Heart left ventricle (tissue), 16 donors: ENCODE data around the gene BCKDHB. TPM values are rescaled to one million over a fixed set of nuclear protein-coding genes. Genes with fewer than 3 reads are reported as not detected.

Source experiments
- ATAC-seq, 4 donors: fragments of 200-7000 bp; cut with Tn5 transposase; one replicate each; pipeline ENCODE4 v1.9.1; 2020 to 2022; ENCODE audit warnings: moderate library complexity in 4 of 4, mild to moderate bottlenecking in 3 of 4, moderate number of reproducible peaks in 1 of 4
- DNase-seq, 5 donors: peaks; one replicate each; pipeline ENCODE4 v3.0.0-alpha.2; 2020
- H3K27ac ChIP-seq, 12 donors: fragments of 200-600 bp; sonication (generic) in 4 of 12; one replicate each; pipeline versions ENCODE4 v1.5.0 to v1.8.0; 2016 to 2022; ENCODE audit warnings: mild to moderate bottlenecking in 2 of 12
- H3K27me3 ChIP-seq, 9 donors: fragments of 200-600 bp; sonication (generic) in 2 of 9; one replicate each; pipeline versions ENCODE4 v1.5.1 to v1.8.0; 2016 to 2022; ENCODE audit warnings: mild to moderate bottlenecking in 3 of 9
- H3K36me3 ChIP-seq, 9 donors: fragments of 200-600 bp; sonication (generic) in 2 of 9; one replicate each; pipeline versions ENCODE4 v1.5.0 to v1.8.0; 2018 to 2022; ENCODE audit warnings: mild to moderate bottlenecking in 2 of 9
- H3K4me1 ChIP-seq, 12 donors: fragments of 200-600 bp; sonication (generic) in 4 of 12; one replicate each; pipeline versions ENCODE4 v1.5.0 to v1.8.0; 2016 to 2022; ENCODE audit warnings: mild to moderate bottlenecking in 3 of 12
- H3K4me3 ChIP-seq, 12 donors: fragments of 200-600 bp; sonication (generic) in 4 of 12; one replicate each; pipeline versions ENCODE4 v1.5.0 to v1.8.0; 2017 to 2022; ENCODE audit warnings: mild to moderate bottlenecking in 9 of 12, moderate library complexity in 4 of 12
- H3K9me3 ChIP-seq, 12 donors: fragments of 200-600 bp; sonication (generic) in 4 of 12; one replicate each; pipeline versions ENCODE4 v1.5.0 to v1.8.0; 2016 to 2022; ENCODE audit warnings: mild to moderate bottlenecking in 1 of 12
- CTCF ChIP-seq, 12 donors: fragments of 200-600 bp; sonication (generic) in 4 of 12; IDR thresholded peaks; one replicate each; pipeline versions ENCODE4 v1.5.0 to v1.8.0; 2018 to 2022; ENCODE audit warnings: antibody characterized with exemption in 12 of 12, mild to moderate bottlenecking in 5 of 12
- POLR2A ChIP-seq, 2 donors: fragments of 450-650 bp; IDR thresholded peaks; one replicate each; pipeline ENCODE4 v1.6.1; 2017; ENCODE audit warnings: antibody characterized with exemption in 2 of 2, mild to moderate bottlenecking in 2 of 2, moderate library complexity in 2 of 2
- WGBS, 4 donors: extraction: QIAGEN DNeasy Blood & Tissue Kit in 2 of 4; methylation state at CpG; one replicate each; pipeline versions ENCODE4 v1.1.5 to v1.1.7; 2013 to 2018; 5-methylcytosine and 5-hydroxymethylcytosine counted together
- intact Hi-C, 10 donors: fragments of 100-400 bp; cut with DNase I; formaldehyde crosslinking; loops; one replicate each; pipeline versions ENCODE4 v1.11.1 to v1.14.2; 2022
- polyA plus RNA-seq, 2 donors: library from polyadenylated mRNA; stranded (reverse); fragments of 200-250 nt; gene quantifications; one replicate each; pipeline ENCODE4 v1.2.3, GENCODE V29; 2013
- total RNA-seq, 9 donors: library from RNA; depleted of rRNA in 2 of 9; stranded (reverse); fragments of >200 nt in 2 of 9; fragmentation: NEBNext Ultra II Directional in 3 of 9; extraction: Animal tissue kit (Norgen Biotek cat#: 25700) in 3 of 9; gene quantifications; one replicate each; pipeline versions ENCODE4 v1.1.0 to v1.2.4, GENCODE V29; 2016 to 2023
- donor health status: ischemic (EF 13 %, LVEDD 7.1; RV severe dilation, severe dysfunction).
- donor health status: healthy with polysubstance abuse.
- donor health status: DM: no; HTN: yes; CAD: no.
- donor health status: DM: no; HTN: no; CAD: no.
- donor health status: ischemic (EF 25% LVEDD 6.9; RV normal size, moderate dysfunction).
- donor health status: ischemic (EF 25% LVEDD 5.7; RV mildly dilated, moderate dysfunction).
- donor health status: healthy.
- donor health status: DM: yes; HTN: yes; CAD: no.
- donor health status: ischemic (EF 35%, LVEDD 5.7; RV mildly dilated, moderate dysfunction).
- donor health status: nonischemic (EF 11% LVEDD 7.7; RV severe dilation, severe dysfunction).
- donor health status: DM: yes; HTN: yes; CAD: no.
- donor health status: PGD.
- donor health status: ischemic (EF 29% LVEDD 5.4; RV normal size, mild dysfunction).
- donor health status: nonischemic (EF 23%, LVEDD 6.1; RV moderate dilation, normal function).

BCKDHB gene
- total and polyA plus RNA-seq, 11 donors = 10.1 to 41.9 (median 27.6) TPM

- H3K4me3 ChIP-seq = no peak overlapping the region
- no peaks in the 10 kb centered on the region for H3K9me3 ChIP-seq
- WGBS, 4 donors = 71 to 82% (median 75%) methylated on average over 4 of the region's 4 CpGs
- H3K27ac ChIP-seq = peak overlapping the region in 2 of 12 donors; percentile 33 to 42
- ATAC-seq (peak in 3 of 4 donors; percentile 49 to 74 (median 65)), DNase-seq (no peak)
- peaks cover 0 to 9% (median 0%) of the 10 kb centered on the region in 12 donors for H3K4me1 ChIP-seq
- intact Hi-C loops = loop anchor here in 3 of 10 donors (5.0 kb wide), 1 partner anchor 45 kb away; no protein-coding TSS in a partner anchor
- TF ChIP-seq POLR2A (IDR thresholded peaks at IDR 0.05) (no peak), CTCF (IDR thresholded peaks at IDR 0.05) (no peak)
- no peaks in the 10 kb centered on the region for H3K36me3 ChIP-seq
- H3K27me3 ChIP-seq = no peaks in the 10 kb centered on the region
Measured at GRCh38 chr6:80196906-80197305, 90.4 kb downstream of the BCKDHB start.

GRCh38 chr6:80197474-80197873 lies 91.0 kb downstream of the BCKDHB start:
- intact Hi-C loops = loop anchor here in 3 of 10 donors (5.0 kb wide), 1 partner anchor 45 kb away; no protein-coding TSS in a partner anchor
- DNase-seq (peak in 3 of 5 donors; percentile 18 to 52 (median 27)), ATAC-seq (peak; percentile 93 to 96 (median 95))
- H3K27ac ChIP-seq = peak overlapping the region in 2 of 12 donors; percentile 35 to 42
- WGBS, 4 donors = 33 to 60% (median 49%) methylated on average over 1 of the region's 1 CpG
- no peaks in the 10 kb centered on the region for H3K27me3 ChIP-seq
- H3K4me1 ChIP-seq = peaks cover 0 to 9% (median 0%) of the 10 kb centered on the region in 12 donors
- no peaks in the 10 kb centered on the region for H3K9me3 ChIP-seq
- no peaks in the 10 kb centered on the region for H3K36me3 ChIP-seq
- TF ChIP-seq POLR2A (IDR thresholded peaks at IDR 0.05) (no peak), CTCF (IDR thresholded peaks at IDR 0.05) (no peak)
- H3K4me3 ChIP-seq = no peak overlapping the region

- intact Hi-C loops = loop anchor here in 3 of 10 donors (5.0 kb wide), 1 partner anchor 46 kb away; no protein-coding TSS in a partner anchor
- H3K4me1 ChIP-seq = peaks cover 0 to 9% (median 0%) of the 10 kb centered on the region in 12 donors
- WGBS, 4 donors = 81 to 91% (median 90%) methylated on average over 4 of the region's 4 CpGs
- H3K4me3 ChIP-seq = no peak overlapping the region
- ATAC-seq = peak in 2 of 4 donors; percentile 4 to 14
- H3K9me3 ChIP-seq = no peaks in the 10 kb centered on the region
- peak overlapping the region in 1 of 12 donors; percentile 35 for H3K27ac ChIP-seq
- no peaks in the 10 kb centered on the region for H3K36me3 ChIP-seq
- DNase-seq = no peak
- no peaks in the 10 kb centered on the region for H3K27me3 ChIP-seq
- TF ChIP-seq CTCF (IDR thresholded peaks at IDR 0.05) (no peak), POLR2A (IDR thresholded peaks at IDR 0.05) (no peak)
Measured at GRCh38 chr6:80197986-80198385, 91.5 kb downstream of the BCKDHB start.

GRCh38 chr6:80203283-80203682 lies 96.8 kb downstream of the BCKDHB start:
- 94 to 100% (median 97%) methylated on average over 1 of the region's 1 CpG for WGBS, 4 donors
- Histone ChIP-seq H3K4me3 (no peak overlapping the region), H3K27me3 (no peaks in the 10 kb centered on the region), H3K36me3 (peaks cover 0 to 7% (median 0%) of the 10 kb centered on the region in 9 donors), H3K27ac (no peak overlapping the region), H3K4me1 (peaks cover 0 to 6% (median 0%) of the 10 kb centered on the region in 12 donors), H3K9me3 (no peaks in the 10 kb centered on the region)
- TF ChIP-seq CTCF (IDR thresholded peaks at IDR 0.05) = no peak
- no peak for TF ChIP-seq POLR2A (IDR thresholded peaks at IDR 0.05)
- DNase-seq (no peak), ATAC-seq (no peak)
- intact Hi-C loops = no loop called here
